ENCODE data around the gene CABP7.

The CABP7 gene

GRCh38 chr22:29772170-29772641 lies 52.4 kb downstream of the CABP7 start:
- no peak for DNase-seq (ENCODE audit: low read depth, low spot score)

- no peak for DNase-seq (ENCODE audit: low read depth, low spot score)
These were observed 53.4 kb downstream of the CABP7 start for GRCh38 chr22:29773233-29773632.

- DNase-seq (ENCODE audit: low read depth, low spot score): no peak
These were observed 60.4 kb downstream of the CABP7 start for GRCh38 chr22:29780220-29780619.

- no peak for DNase-seq (ENCODE audit: low read depth, low spot score)
These were observed 61.2 kb downstream of the CABP7 start for GRCh38 chr22:29780748-29781676.

Data from activated CD4-positive, CD25-positive, alpha-beta regulatory T cell treated with anti-CD3 and anti-CD28 coated beads, Interleukin-2, amount 50 U/mL, for 16 hours (primary cell).